HK-2 (cell line): ENCODE data around the gene ITGB6.

Experiments
- DNase-seq: peaks from one replicate; pipeline ENCODE4 v3.0.0-alpha.2; 2018; ENCODE audit not compliant: unreplicated experiment

ITGB6 gene

DNA sequence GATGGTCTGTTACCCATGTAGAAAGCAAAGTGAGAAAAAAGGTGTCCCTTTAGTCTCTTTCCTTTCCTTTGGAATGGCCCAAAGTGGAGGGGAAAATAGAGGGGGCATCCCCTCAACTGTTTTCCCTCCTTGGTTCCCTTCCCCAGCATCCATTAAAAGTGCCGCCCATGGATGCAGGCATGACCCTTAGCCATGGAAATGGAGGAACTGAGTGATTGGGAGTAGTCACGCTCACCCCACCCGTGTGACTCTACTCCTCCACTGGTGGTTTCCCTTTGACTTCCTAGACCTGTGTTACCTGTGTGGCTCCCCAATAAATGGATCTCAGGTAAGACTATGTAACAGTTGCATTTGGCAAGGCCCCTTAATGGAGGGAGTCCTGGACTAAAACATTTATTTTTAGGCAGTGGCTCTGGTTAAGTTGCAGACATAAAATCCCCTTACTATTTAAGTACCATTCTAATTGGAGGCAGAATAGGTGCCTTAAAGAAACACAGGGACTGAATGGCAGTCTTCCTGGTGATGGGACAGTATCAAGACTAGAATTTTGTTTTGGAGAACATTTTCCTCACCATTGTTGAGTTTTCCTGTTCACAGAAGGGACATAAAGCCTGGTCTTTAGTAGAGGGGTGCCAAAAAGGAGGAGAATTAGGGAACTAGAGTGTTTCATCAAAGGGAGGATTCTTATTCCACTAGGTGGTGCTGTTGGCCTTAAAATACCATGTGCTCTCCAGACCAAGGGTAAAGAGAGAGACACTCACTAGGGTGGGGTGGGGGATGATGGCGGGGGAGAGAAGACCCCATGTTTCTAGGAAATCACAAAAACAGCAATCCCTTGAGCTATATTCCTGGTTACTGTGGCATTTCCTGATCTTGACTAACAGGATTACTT is 112.0 kb downstream of the ITGB6 start:
- no peak for DNase-seq

- no peak for DNase-seq
Observed at GRCh38 chr2:160085662-160086061, 114.4 kb downstream of the ITGB6 start.

- no peak for DNase-seq
Observed at GRCh38 chr2:160077912-160078810, 121.9 kb downstream of the ITGB6 start.

- no peak for DNase-seq
Observed at GRCh38 chr2:160076914-160077313, 123.2 kb downstream of the ITGB6 start.

- DNase-seq, result no peak
Observed at GRCh38 chr2:160076241-160076640, 123.8 kb downstream of the ITGB6 start.

DNA sequence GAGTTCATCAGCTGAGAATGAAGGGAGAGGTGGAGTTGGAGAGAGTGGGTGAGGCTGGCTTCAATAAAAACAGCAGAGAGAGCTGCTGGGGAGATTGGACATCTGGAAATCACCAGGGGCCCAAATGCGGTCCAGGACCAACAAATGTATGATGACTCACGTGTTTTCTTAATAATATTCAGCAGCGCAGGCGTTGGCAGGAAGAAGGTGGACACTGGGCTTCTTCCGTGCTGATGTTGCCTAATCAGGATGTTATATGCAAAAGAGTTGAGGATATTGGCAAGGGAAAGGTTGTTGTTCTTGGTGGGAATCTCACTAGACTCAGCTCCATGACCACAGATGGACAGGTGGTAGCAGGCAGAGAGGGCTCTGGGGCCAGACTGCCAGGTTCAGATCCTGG is 124.9 kb downstream of the ITGB6 start:
- DNase-seq, result no peak

DNA sequence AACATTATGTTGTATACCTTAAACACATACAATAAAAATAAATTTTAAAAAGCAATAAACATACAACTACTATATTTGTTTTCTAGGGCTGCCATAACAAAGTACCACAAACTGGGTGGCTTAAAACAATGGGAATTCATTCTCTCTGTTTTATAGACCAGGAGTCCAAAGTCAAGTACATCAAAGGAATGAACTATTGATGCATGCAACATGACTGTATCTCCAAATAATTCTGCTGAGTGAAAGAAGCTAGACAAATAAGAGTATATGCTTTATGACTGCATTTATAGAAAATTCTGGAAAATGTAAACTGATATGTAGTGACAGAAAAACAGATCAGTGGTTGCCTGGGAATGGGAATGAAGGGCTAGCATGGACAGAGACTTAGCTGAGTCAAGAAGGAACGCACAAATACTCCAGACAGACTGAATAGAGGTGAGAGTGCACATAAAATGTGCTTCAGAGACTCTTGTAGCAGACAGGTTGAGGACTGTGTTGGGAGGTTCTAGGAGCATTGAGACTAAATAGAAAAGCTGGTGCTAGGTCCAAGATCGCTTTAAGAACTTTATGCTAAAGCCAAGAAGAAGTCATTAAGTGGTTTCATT is 126.7 kb downstream of the ITGB6 start:
- DNase-seq, result no peak

- DNase-seq, result no peak
Observed at GRCh38 chr2:160068906-160069305, 131.2 kb downstream of the ITGB6 start.

GRCh38 chr2:160064916-160065315 is 135.2 kb downstream of the ITGB6 start:
- DNase-seq, result no peak

DNA sequence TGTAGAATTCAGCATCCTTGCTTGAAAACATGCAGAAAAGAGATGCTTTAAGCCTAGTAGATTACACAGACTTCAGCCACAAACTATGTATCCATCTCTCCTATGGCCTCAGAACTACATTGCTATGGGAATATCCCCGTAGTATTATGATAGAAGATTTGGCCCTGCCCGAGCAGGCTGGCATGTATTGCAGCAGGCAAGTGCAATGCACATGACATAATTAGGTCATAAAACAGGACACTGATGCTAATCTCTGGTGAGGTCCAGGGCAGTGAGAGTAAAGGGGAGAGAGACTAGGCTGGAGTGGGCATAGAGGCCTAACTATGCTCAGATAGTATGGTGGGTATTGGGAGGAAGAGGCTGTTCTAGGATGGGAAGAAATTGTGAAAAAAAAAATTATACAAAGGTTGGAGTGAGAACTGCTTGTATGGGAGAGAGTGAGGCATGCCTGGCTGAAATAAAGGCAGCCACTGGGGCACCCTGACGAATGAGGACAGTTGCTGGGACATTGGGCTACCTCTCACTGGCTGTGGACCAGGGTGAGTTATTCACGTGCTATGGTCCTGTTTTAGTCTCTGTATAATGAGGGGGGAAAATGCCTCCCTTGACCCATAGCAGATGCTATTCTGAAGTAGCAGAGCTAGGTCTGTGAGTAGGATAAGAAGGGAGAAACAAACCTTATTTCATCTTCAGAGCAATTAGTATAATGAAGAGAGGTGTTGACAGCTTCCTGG is 136.0 kb downstream of the ITGB6 start:
- no peak for DNase-seq

DNA sequence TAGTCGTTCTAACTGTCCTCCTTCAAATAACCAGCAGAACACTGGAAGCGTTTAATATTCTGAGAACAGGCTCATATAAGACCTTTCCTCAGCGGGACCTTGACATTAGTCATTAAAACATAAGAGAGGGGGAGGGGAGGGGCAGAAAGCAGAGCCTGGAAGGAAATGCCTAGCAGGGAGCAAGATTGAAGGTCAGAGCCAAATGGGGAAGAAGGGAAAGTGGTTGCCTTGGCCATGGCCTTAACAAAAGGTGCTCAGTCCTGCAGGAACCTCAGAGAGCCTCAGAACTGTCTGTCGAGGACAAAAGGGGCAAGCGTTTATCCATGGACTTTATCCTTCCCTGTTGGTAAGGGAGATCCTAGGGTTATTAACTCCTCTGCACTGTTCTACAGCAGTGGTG is 136.8 kb downstream of the ITGB6 start:
- DNase-seq, result no peak

DNA sequence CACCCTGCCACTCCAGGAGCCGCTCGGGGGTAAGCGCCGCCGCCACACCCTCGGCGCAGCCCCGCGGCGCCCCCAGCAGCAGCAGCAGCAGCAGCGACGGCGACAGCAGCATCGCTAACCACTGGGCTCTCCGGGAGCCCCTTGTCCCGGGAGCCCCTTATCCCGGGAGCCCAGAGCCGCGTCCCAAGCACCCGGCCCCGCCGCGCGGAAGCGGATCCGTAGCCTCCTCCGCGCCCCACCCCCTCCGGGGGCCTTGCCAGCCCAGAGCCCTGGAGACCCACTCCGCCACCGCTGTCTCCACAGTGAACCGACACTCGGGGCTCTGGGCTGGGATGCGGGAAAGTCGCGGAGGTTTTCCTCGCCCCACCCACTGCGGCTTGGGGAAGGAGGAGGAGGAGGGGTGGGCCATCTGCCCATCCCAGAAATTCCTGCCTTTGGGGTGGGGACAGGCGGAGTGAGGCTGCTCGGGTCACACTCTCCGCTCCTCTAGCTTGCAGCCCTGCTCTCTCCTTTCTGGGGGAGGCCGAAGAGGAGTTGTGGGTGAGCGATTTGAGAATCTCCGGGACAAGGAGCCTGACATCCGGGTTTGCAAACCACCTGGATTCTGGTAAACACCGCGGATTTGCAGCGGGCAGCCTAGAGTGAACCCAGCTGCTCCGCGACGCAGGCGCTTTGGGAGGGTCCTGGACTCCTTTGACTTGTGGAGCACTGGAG is 137.6 kb downstream of the ITGB6 start, which contains the start of gene PLA2R1:
TSS of gene PLA2R1 (minus strand) at position 324 of the 714 bp plus-strand sequence. CDS start at position 112, 212 bp downstream.
- DNase-seq, result peak; percentile 46

- no peak for DNase-seq
Observed at GRCh38 chr2:160061944-160062291, 138.2 kb downstream of the ITGB6 start.

DNA sequence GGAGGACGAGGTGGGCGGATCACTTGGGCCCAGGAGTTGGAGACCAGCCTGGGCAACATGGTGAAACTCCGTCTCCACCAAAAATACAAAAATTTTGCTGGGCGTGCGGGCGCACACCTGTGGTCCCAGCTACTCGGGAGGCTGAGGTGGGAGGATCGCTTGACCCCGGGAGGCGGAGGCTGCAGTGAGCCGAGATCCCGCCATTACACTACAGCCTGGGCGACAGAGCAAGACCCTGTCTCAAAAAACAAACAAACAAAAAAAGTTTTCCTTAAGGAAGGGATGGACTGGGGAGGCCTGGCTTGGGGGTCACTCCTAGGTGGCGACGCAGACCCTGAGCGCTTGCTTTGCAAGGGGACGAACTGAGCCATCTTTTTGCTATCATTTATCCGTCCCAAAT is 138.5 kb downstream of the ITGB6 start:
- DNase-seq, result no peak

DNA sequence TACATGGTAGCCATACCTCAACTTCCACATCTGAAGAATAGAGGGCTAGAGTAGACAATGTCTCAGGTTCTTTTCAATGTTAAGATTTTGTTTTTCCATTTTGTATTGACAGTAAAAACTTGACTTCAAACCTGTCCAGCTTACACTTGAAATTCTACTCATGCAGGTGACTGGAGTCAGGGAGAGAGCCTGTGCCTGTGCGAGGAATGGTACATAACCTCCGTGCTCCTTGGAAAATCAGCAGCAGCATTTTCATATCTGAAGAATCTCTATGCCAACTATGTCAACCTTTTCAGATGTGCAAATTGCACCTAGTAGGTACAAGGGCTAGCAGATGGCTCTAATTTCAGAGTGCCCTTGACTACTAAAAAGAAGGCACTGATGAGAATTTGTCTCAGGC is 139.8 kb downstream of the ITGB6 start:
- no peak for DNase-seq

DNA sequence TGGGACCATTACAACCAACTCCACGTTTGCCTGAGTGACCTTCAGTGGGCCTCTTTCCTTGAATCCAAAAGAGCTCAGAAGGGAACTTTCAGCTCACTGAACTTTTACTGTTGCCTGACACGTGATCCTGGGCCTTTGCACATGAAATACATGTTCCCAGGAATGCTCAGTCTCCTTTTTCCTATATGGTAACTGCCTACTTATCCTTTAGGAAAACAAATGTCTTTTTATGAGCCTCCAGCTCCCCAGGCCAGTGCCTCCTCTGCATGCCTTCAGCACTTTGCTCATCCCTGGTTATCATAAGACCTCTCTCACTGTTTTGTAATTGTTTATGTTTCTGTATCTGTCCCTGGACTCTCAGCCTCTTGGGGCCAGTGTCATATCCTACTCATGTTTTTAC is 142.7 kb downstream of the ITGB6 start:
- no peak for DNase-seq

- no peak for DNase-seq
Observed at GRCh38 chr2:160055726-160056108, 144.4 kb downstream of the ITGB6 start.

- DNase-seq, result no peak
Observed at GRCh38 chr2:160054984-160055725, 144.9 kb downstream of the ITGB6 start.

DNA sequence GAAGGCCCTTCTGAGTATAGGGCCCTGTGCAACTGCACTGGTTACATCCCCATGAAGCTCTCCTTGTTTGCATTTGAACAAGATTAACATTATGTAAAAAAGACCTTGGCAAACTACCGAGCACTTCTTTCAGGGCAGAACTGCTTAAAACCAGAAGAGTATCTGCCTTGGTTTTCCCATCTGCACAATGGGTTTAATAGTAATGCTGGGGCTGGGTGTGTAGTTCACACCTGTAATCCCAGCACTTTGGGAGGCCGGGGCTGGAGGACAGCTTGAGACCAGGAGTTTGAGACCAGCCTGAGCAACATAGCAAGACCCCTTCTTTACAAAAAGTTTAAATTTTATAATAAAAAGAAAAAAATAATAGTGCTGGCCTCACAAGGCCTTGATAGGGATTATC is 146.1 kb downstream of the ITGB6 start:
- DNase-seq, result no peak

DNA sequence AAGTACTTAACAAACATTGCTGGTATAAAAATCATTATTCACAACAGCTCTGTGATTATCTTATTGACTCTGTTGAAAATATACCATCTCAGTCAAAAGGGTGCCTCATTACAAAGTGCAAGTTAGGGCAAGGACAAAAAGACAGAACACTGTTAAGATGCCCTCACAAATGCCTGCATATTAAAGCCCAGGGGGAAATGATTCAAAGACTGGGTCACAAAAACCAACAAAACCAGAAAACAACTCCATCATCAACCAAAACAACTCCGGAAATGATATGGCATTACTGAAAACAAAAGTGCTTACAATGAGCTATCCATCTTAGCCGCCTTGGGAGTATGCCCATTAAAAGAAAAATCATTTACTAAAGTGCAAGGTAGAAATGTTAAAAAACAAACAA is 147.5 kb downstream of the ITGB6 start:
- DNase-seq, result no peak
